22Rv1 (cell line): ENCODE data around the gene RFX3.

Experiments used
- H3K27ac ChIP-seq: fragments of 450-650 bp; 2 replicates; pipeline ENCODE4 v1.5.1; 2017
- ZFX ChIP-seq: fragments of 450-650 bp; IDR thresholded peaks from 2 replicates; pipeline ENCODE4 v1.6.1; 2017; ENCODE audit warnings: antibody characterized with exemption, borderline replicate concordance
- TF ChIP-seq, protein P1 (sequence below): fragments of 450-650 bp; IDR thresholded peaks from 2 replicates; pipeline ENCODE4 v1.5.1; 2017; ENCODE audit warnings: mild to moderate bottlenecking

RFX3 gene

DNA sequence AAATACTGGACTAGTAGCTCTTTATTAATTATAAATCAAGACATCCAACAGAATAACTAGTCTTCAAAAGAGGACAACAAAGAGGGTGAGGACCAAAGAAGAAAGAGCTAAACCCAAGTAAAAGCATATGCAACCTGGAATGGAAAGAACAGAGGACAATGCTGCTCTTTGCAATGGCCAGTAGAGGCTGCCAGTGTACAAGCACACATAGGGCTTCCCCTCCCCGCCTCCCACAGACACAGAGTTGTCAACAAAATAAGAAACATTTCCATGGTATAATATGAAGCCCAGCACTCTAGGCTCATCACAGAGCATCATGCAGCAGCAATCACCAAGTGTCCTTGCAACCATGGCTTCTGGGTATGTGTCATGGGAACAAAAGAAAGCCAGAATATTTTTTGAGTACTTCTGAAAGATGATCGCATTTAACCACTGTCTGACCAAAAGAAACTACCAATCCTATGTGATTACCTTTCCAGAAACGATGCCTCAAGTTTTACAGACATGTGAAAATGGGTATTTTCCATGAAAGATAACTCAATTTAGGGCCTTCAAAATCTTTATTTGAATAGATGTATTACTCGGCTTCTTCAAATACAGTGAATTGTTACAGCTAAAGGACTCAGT is 58.1 kb downstream of the RFX3 start:
- TF ChIP-seq ZFX: no peak
- TF ChIP-seq, protein P1, sequence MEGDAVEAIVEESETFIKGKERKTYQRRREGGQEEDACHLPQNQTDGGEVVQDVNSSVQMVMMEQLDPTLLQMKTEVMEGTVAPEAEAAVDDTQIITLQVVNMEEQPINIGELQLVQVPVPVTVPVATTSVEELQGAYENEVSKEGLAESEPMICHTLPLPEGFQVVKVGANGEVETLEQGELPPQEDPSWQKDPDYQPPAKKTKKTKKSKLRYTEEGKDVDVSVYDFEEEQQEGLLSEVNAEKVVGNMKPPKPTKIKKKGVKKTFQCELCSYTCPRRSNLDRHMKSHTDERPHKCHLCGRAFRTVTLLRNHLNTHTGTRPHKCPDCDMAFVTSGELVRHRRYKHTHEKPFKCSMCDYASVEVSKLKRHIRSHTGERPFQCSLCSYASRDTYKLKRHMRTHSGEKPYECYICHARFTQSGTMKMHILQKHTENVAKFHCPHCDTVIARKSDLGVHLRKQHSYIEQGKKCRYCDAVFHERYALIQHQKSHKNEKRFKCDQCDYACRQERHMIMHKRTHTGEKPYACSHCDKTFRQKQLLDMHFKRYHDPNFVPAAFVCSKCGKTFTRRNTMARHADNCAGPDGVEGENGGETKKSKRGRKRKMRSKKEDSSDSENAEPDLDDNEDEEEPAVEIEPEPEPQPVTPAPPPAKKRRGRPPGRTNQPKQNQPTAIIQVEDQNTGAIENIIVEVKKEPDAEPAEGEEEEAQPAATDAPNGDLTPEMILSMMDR: peak; percentile 98

DNA sequence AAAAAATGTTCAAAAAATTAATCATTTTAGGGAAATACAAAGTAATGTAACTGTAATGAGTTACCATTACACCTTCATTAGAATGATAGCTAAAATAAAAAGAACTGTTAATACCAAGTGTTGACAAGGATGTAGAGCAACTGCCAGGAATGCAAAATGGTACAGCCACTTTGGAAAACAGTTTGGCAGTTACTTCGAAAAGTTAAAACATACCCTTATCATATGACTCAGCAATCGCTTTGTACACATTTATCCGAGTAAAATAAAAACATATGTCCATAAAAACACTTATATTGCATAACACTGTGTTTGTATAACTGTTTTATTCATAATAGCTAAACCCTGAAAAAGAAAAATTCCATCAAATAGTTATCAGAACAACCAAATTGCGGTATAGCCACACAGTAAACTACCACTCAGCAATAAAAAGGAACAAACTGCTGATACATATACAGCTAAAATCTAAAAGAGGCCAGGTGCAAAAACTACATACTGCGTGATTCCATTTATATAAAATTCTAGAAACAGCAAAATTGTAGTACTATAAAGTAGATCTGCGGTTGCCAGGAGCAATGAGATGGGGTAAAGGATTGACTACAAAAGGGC is 61.7 kb downstream of the RFX3 start:
- TF ChIP-seq, protein P1: no peak
- TF ChIP-seq ZFX: no peak
- no peak overlapping the region for H3K27ac ChIP-seq

More for the DNA sequence above, 58.1 kb downstream of the RFX3 start:
- H3K27ac ChIP-seq: no peak overlapping the region

DNA sequence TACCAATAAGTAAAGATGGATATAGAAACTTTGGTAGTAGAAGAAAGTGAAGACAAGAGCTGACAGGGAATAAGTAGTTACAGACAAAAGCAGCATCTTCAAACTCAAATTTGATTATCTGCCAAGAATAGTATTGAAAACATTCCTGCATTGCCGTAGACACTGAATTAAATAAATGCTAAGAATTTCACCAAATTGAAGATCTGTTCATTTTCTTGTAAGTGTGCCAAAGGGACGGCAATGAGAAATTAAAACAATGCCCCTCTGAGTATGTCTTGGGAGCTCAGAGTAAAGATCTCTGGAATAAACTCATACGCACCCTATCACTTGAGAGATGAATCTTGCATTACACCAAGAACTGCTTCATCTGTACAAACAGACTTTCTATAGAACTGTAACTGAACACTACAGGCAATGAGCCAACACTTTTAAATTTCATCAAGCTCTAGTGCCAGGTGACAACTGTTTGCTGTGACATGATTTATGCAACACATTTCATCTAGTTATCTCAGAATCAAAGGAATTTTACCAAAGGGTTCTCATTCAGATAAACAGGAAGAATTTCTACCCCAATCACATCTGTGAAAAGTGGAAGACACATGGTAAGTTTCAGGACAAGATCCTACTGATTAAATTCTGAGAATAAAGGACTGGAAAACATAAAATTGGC is 66.9 kb downstream of the RFX3 start:
- TF ChIP-seq, protein P1: no peak
- TF ChIP-seq ZFX: no peak
- no peak overlapping the region for H3K27ac ChIP-seq

DNA sequence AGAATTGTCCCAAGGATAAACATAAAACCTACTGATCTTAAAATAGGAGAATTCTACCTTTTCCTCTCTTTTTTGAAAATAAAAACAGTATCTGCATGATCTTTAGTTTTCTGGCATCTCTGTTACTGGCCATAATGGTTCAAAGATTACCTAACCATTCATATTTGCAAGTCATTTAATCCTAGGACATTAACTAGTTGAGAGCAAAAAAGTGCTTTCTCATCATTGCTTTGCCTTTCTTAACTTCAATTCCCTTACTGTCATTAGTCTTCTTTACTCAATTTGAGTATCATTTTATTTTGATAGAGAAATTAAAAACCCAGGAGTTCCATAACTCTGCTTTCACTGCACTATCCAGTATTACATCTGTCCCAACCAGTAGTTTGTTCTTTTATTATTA is 68.6 kb downstream of the RFX3 start:
- H3K27ac ChIP-seq: no peak overlapping the region
- no peak for TF ChIP-seq ZFX
- TF ChIP-seq, protein P1: no peak

DNA sequence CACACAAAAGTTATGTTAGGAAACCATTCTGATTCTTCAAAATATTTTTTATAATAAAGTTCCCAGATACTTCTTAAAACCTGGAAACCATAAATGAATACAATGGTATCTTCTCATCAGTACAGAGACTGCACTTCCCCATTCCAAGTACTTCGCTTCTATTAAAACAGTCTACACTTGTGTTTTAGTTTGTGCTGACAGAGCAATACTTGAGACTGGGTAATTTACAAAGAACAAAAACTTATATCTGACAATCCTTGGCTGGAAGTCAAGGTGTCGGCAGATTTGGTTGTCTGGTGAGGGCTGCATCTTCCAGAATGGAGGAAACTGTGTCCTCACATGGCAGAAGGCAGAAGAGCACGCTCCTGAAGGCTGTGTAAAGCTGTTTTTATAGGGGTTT is 70.1 kb downstream of the RFX3 start:
- no peak for TF ChIP-seq ZFX
- TF ChIP-seq, protein P1: no peak
- H3K27ac ChIP-seq: no peak overlapping the region

DNA sequence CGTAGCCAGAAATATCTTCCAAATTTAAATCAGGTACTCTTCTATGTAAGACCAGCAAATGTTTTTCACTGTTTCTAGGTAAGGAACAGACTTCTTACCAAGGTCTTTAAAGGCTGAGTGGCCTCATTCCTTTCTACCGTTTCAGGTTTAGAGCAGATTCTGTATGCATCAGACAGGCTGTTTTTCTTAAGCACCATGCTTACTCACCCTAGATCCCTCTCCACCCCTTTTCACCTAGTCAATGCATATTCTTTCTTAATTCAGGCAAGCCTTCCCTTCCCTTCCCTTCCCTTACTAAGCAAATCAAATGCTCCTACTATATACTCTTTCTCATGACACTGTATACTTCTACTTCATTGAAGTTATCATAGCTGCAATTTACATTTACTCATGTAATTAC is 70.7 kb downstream of the RFX3 start:
- no peak for TF ChIP-seq ZFX
- TF ChIP-seq, protein P1: no peak
- no peak overlapping the region for H3K27ac ChIP-seq

DNA sequence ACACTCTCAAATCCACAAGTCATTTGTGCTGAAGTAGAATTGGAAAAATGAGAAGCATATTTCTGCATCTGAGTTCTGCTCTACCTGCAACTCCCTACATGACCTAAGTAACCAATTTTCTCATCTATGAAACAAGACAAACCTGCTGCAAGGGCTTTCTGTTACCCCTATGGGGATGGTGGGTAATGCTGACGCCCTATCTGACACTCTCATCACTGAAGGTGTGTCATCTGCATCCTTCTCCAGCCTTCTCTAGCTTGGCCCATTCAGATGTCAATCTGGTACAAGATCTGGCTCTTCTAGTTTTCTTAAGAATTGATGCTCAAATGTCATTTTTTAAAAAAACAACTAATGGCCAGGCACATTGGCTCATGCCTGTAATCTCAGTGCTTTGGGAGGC is 73.8 kb downstream of the RFX3 start:
- TF ChIP-seq, protein P1: no peak
- TF ChIP-seq ZFX: no peak
- H3K27ac ChIP-seq: no peak overlapping the region
